Measurements from ENCODE around the gene CALD1.

DNA sequence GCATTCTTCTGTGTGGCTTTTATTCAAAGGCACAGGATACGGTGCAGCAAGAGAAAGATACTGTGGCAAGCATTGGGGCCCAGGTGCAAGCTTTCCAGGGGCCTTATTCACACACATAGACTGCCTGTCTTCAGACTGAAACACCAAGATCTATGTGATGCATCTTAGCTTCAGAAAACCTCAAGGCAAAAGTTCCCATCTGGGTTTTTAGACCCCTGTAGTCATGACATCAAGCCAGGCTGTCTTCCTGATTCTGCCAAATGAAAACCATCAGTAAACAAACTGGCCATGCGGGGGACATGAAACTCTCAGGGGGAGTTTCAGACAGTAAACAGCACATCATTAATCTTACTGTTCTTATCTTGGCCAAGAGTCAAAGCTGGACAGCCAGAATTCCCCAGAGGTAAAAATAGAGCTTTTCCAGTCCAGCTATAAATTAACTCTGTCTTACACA is 216.7 kb downstream of the CALD1 start:
- TF ChIP-seq, protein P1, sequence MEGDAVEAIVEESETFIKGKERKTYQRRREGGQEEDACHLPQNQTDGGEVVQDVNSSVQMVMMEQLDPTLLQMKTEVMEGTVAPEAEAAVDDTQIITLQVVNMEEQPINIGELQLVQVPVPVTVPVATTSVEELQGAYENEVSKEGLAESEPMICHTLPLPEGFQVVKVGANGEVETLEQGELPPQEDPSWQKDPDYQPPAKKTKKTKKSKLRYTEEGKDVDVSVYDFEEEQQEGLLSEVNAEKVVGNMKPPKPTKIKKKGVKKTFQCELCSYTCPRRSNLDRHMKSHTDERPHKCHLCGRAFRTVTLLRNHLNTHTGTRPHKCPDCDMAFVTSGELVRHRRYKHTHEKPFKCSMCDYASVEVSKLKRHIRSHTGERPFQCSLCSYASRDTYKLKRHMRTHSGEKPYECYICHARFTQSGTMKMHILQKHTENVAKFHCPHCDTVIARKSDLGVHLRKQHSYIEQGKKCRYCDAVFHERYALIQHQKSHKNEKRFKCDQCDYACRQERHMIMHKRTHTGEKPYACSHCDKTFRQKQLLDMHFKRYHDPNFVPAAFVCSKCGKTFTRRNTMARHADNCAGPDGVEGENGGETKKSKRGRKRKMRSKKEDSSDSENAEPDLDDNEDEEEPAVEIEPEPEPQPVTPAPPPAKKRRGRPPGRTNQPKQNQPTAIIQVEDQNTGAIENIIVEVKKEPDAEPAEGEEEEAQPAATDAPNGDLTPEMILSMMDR (IDR thresholded peaks at IDR 0.05), result no peak
- no peak for TF ChIP-seq ZFX (IDR thresholded peaks at IDR 0.05; ENCODE audit: borderline replicate concordance)
